ENCODE data around the gene CGGBP1. TPM values are rescaled to one million over a fixed set of nuclear protein-coding genes. Genes with fewer than 3 reads are reported as not detected.

The CGGBP1 gene
- 45.2 and 59.6 TPM in 2 replicates for total RNA-seq

GRCh38 chr3:88058581-88059379 lies at the start of gene CGGBP1, which contains the start of gene ZNF654:
CGGBP1 (minus strand) TSS chr3:88059005; CDS start chr3:88055976, 3,029 bp downstream.
ZNF654 (plus strand) TSS chr3:88059255; CDS start chr3:88059320, 65 bp downstream.

Other genes with a start within 250 kb of the CGGBP1 start
- 11.9 and 12.5 TPM in 2 replicates for gene ZNF654, start 250 bp upstream of the CGGBP1 start, total RNA-seq
- 18.8 and 21.3 TPM in 2 replicates for gene C3orf38, start 91.0 kb upstream of the CGGBP1 start, total RNA-seq

Measured in subcutaneous preadipocyte (primary cell).